Effector memory CD4-positive, alpha-beta T cell (primary cell): Measurements from ENCODE around the gene KARS1.
A peak's percentile ranks its signal among the peaks of the same experiment; 100 is the strongest.

ENCODE experiments used
- DNase-seq, 3 donors: peaks; one replicate each; pipeline ENCODE4 v3.0.0-alpha.2; 2020
- H3K27ac ChIP-seq: 2 replicates; pipeline ENCODE4 v1.7.0; 2013; ENCODE audit warnings: mild to moderate bottlenecking, low read length, moderate library complexity; ENCODE audit not compliant: insufficient read depth, poor library complexity, severe bottlenecking
- H3K27me3 ChIP-seq: replicated peaks from 2 replicates; pipeline ENCODE4 v1.7.0; 2013; ENCODE audit warnings: mild to moderate bottlenecking, low read length; ENCODE audit not compliant: insufficient read depth, control insufficient read depth, poor library complexity, severe bottlenecking
- H3K36me3 ChIP-seq: 2 replicates; pipeline ENCODE4 v1.7.0; 2013; ENCODE audit warnings: mild to moderate bottlenecking, low read length, moderate library complexity; ENCODE audit not compliant: control insufficient read depth, insufficient read depth
- H3K4me1 ChIP-seq: 2 replicates; pipeline ENCODE4 v1.7.0; 2013; ENCODE audit warnings: low read length, mild to moderate bottlenecking; ENCODE audit not compliant: control insufficient read depth, insufficient read depth, poor library complexity, severe bottlenecking
- H3K4me3 ChIP-seq: 2 replicates; pipeline ENCODE4 v1.7.0; 2013; ENCODE audit warnings: low read length, low read depth, mild to moderate bottlenecking; ENCODE audit not compliant: insufficient read depth, poor library complexity, severe bottlenecking
- H3K9me3 ChIP-seq: 2 replicates; pipeline ENCODE4 v1.7.0; 2013; ENCODE audit warnings: mild to moderate bottlenecking, low read length, moderate library complexity; ENCODE audit not compliant: control insufficient read depth

The KARS1 gene

DNA sequence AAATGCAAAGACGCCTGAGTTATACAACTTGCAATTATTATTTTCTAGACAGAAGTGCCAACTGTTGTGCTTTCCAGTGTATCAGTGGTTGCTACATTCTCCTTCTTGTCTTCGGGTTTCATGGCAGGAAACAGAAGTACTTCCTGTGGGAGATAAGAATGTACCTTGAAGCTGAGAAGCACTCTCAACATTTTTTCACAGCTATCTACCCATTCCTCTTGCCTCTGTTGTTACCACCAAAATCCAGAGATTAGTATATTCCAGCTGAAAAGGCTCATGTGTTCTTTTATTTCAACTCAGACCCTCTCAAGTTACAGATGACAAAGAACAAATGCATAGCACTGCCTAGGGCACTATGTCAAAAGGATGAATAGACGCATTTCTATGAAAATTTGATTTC, 19.6 kb downstream of the KARS1 start:
- Histone ChIP-seq H3K9me3 (no peaks in the 10 kb centered on the region), H3K36me3 (peaks cover 51% of the 10 kb centered on the region), H3K4me3 (no peak overlapping the region), H3K27ac (peak overlapping the region; percentile 25), H3K27me3 (no peaks in the 10 kb centered on the region), H3K4me1 (peaks cover 20% of the 10 kb centered on the region)
- DNase-seq, result no peak

DNA sequence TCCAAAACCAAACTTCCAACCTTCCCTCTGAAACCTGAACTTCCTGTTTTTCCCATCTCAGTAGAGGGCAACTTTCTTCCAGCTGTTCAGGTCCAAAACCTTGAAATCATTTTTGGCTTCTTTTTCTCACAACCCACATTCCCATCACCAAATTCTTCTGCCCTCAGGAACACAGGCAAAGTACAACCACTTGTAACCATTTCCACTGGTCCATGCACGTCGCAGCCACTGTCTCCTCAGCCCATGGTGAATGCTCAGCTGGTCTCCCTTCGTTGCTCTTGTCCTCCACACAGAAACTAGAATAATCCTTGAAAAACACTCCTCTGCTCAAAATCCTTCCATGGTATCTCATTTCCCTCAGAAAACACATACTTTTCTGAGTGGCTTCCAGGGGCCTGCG, 20.7 kb downstream of the KARS1 start:
- H3K36me3 ChIP-seq, result peaks cover 42% of the 10 kb centered on the region
- peaks cover 24% of the 10 kb centered on the region for H3K4me1 ChIP-seq
- H3K4me3 ChIP-seq, result no peak overlapping the region
- H3K27ac ChIP-seq, result no peak overlapping the region
- no peaks in the 10 kb centered on the region for H3K9me3 ChIP-seq
- no peak for DNase-seq
- H3K27me3 ChIP-seq, result no peaks in the 10 kb centered on the region

DNA sequence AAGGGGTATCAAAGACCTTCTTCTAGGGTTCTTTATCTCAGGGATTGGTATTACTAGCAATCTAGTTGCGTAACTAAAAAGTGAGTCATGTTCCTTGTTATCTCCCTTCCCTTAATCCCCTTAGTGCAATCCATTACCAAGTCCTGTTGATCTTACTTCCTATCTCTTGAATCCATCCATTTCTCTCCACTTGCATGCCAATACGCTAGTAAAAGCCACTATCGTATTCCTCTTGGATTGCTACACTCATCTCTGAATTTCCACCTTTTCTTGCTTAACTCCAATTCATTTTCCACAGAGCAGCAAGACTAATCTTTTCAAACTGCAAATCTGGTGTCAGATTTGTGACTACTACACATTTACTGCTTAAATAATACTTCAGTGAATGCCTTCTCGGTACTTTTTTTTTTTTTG, 22.5 kb downstream of the KARS1 start:
- peaks cover 27% of the 10 kb centered on the region for H3K36me3 ChIP-seq
- H3K27ac ChIP-seq, result no peak overlapping the region
- H3K9me3 ChIP-seq, result no peaks in the 10 kb centered on the region
- H3K4me1 ChIP-seq, result peaks cover 28% of the 10 kb centered on the region
- H3K4me3 ChIP-seq, result no peak overlapping the region
- DNase-seq, result no peak
- H3K27me3 ChIP-seq, result no peaks in the 10 kb centered on the region

DNA sequence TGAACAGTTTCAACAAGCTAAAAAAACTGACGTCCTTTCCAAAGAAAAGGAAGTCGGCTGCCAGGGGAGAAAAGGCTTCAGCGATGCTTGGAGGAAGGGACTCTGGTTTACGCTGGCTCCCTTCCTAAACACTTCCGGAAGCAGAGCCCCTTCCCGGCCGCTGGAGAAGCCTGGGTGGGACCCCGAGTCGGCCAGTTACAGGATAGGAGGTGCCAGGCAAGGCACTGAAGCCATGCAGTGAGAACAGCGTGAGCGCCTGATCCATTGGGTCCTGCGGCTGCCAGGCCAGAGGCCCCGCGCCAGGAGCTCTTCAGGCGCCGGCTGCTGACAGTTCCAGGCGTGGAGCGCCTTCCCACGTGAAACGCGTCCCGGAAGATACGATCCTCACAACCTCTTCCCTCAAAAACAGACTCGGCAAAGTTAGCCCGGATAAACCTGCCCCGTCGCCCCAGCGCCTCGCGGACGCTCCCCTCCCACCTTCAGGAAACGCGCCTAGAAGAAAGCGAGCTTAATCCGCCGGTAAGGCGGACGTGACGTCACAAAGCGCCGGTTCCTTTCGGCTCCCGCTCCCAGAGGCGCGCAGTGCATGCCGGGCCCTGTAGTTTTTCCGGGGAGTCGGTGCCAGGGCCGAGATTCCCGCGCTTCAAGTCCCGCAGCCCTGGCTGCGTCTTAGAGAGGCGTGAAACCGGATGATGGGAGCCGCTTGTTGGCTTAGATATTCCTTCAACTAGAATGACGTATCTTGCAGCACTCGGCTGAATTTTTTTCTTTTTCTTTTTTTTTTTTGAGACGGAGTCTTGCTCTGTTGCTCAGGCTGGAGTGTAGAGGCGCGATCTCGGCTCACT, 24.5 kb downstream of the KARS1 start, which contains the start of gene ADAT1:
Gene ADAT1, minus strand, starts transcription at position 521 of the 845 bp plus-strand sequence. CDS start 2,482 bp downstream, outside the sequence.
- peaks cover 21% of the 10 kb centered on the region for H3K4me1 ChIP-seq

DNA sequence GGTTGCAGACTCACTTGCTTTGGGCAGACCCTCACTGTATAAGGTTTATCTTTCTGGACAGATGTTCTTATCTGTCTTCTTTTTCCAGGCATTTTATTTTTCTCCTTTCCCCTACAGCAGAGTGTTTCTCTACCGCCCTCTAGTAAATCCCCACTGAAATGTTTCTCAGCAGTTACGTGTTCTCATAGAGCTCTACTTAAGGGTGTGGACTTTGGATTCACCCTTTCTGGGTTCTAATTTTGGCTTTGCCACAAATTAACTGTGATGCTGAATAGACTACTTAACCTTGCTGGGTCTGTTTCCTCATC, 26.3 kb downstream of the KARS1 start:
- H3K27ac ChIP-seq, result no peak overlapping the region
- H3K4me1 ChIP-seq, result peaks cover 18% of the 10 kb centered on the region
- H3K36me3 ChIP-seq, result peaks cover 9% of the 10 kb centered on the region
- no peak for DNase-seq
- no peak overlapping the region for H3K4me3 ChIP-seq
- no peaks in the 10 kb centered on the region for H3K9me3 ChIP-seq
- H3K27me3 ChIP-seq, result no peaks in the 10 kb centered on the region

More for the DNA sequence above, 24.5 kb downstream of the KARS1 start, which contains the start of gene ADAT1:
- peak; percentile 96 to 99 (median 99) for DNase-seq
- Histone ChIP-seq H3K27ac (peak within 1 kb of the TSS; percentile 87), H3K4me3 (peak within 1 kb of the TSS; percentile 76), H3K9me3 (no peaks in the 10 kb centered on the region), H3K27me3 (no peaks in the 10 kb centered on the region), H3K36me3 (peaks cover 8% of the 10 kb centered on the region)

DNA sequence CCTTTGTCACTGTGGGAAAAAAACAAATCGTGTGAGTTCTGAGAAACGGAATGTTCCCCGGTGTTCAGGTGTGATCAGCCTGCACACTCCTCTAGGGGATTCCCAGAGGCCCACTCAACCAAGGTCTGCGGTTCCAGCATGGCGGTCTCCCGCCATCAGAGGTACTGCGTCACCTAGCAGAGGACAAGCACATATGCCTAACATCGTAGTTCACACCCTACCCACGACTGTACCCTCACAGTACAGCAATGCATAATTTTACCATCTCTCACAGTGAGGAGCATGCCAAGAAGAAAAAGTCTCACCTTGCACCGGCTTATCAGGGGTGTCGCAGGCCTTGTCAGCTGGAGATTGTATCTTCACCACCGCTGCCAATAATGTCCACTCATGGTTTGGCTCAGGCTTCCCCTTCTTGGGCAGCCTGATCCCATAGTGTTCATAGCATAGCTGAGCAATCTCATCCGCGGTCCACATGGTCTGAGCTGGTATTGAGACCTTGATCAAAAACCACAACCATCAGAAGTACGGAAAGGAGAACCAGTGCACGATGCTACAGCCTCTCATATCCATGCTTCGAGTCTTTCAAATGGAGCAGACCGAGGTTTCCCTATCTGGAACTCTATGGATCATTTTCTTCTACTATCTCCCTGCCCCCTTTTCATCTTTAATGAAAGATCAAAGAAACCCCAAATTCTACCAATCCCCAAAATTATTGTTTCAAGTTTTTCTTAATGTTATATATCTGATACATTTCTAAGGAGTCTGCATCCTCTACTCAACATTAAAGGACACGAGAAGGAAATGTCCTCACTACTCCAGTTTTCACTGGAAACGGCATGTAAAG, 26.9 kb downstream of the KARS1 start:
- Histone ChIP-seq H3K27me3 (no peaks in the 10 kb centered on the region), H3K4me3 (no peak overlapping the region), H3K27ac (peak overlapping the region; percentile 11), H3K36me3 (peaks cover 6% of the 10 kb centered on the region), H3K9me3 (no peaks in the 10 kb centered on the region), H3K4me1 (peaks cover 24% of the 10 kb centered on the region)
- peak; percentile 43 to 64 (median 61) for DNase-seq

DNA sequence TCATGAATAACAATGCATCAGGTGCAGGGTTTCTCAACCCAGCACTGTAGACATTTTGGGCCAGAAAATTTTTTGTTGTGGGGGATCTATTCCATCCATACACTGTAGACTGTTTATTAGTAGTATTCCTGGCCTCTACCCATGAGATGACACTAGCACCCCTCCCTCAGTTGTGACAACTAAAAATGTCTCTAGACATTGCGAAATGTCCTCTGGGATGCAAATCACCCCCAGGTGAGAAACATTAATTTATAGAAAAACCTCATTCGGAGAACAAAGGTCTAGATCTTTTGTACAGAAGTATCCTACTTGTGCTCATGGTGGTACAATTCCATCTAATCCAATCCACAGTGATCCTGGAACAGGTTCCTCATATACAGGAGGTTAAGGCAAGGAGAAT, 28.7 kb downstream of the KARS1 start:
- no peak overlapping the region for H3K4me3 ChIP-seq
- H3K27ac ChIP-seq, result no peak overlapping the region
- no peak for DNase-seq
- no peaks in the 10 kb centered on the region for H3K9me3 ChIP-seq
- H3K36me3 ChIP-seq, result peaks cover 13% of the 10 kb centered on the region
- no peaks in the 10 kb centered on the region for H3K27me3 ChIP-seq
- peaks cover 25% of the 10 kb centered on the region for H3K4me1 ChIP-seq

DNA sequence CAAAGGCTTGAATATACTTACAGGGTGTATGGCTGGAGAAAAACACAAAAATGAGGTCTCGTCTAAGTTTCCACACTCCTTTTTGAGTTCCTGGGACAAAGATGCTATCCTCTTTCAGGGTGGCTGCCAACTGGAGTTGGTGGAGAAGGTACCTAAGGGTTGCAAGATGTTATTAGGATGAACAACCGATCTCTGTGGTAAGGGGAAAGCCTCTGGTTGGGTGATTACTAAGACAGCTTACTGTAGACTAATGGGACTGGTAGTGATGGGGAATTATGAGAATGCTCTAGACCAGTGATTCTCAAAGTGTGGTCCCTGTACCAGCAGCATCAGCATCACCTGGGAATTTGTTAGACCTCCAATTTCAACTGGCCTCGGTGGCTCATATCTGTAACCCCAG, 30.3 kb downstream of the KARS1 start:
- Histone ChIP-seq H3K36me3 (peaks cover 28% of the 10 kb centered on the region), H3K9me3 (no peaks in the 10 kb centered on the region), H3K4me3 (no peak overlapping the region), H3K27me3 (no peaks in the 10 kb centered on the region), H3K27ac (peak overlapping the region; percentile 50), H3K4me1 (peaks cover 24% of the 10 kb centered on the region)
- DNase-seq, result no peak

DNA sequence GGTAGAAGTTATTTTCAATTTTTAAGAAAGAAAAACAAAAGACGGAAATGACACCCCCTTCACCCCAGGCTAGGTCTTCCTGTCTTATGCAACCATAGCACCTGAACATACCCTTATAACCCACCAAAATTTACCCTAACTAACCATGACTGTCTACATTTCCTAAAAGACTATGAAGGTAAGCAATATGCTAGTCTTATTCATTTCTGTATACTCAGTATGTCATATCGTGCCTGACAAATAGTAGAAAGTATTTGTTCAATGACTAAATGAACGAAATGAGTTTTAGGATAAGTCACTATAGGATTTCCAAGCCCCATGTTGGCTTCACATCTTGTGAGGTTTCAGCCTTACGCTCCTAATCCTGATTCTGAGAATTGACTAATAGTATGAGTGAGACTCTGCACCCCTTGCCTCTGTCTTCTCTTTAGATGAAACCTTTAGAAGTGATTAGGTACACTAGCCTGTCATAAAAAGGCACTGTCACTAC, 30.9 kb downstream of the KARS1 start:
- Histone ChIP-seq H3K4me3 (no peak overlapping the region), H3K4me1 (peaks cover 19% of the 10 kb centered on the region), H3K9me3 (no peaks in the 10 kb centered on the region), H3K27ac (peak overlapping the region; percentile 50), H3K27me3 (no peaks in the 10 kb centered on the region), H3K36me3 (peaks cover 31% of the 10 kb centered on the region)
- no peak for DNase-seq

DNA sequence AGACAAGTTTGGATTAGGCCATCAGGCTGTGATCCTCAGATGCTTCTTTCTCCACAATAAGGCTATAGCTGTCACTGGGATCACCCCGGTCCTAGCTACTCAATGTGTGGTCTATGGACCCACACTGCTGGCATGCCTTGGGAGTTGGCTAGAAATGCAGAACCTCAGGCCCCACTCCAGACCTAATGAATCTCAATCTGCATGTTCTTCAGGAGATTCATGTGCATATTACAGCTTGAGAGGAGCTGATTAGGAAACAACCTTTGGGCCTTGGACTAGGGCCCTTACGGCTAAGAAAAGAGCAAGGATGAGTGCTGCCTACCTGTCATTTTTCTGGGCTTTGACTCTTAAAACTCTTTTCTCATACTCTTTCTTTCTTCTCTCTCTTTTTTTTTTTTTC, 31.8 kb downstream of the KARS1 start:
- H3K9me3 ChIP-seq, result no peaks in the 10 kb centered on the region
- no peaks in the 10 kb centered on the region for H3K27me3 ChIP-seq
- peaks cover 35% of the 10 kb centered on the region for H3K36me3 ChIP-seq
- no peak for DNase-seq
- no peak overlapping the region for H3K4me3 ChIP-seq
- H3K27ac ChIP-seq, result no peak overlapping the region
- peaks cover 16% of the 10 kb centered on the region for H3K4me1 ChIP-seq
